ENCODE measurements around the gene ARMC6.
"Not testable (repeated sequence)": the region's sequence is repeated elsewhere in the genome, so short reads cannot be mapped to it uniquely, and the experiment has no call there.

ARMC6 gene

GRCh38 chr19:19023376-19023775 is 10.0 kb upstream of the ARMC6 start:
- not testable (repeated sequence) for DNase-seq

GRCh38 chr19:19025861-19026260 is 7.5 kb upstream of the ARMC6 start:
- DNase-seq: no peak

GRCh38 chr19:19026299-19026971 is 7.0 kb upstream of the ARMC6 start:
- DNase-seq: no peak

- DNase-seq: no peak
These were observed 6.2 kb upstream of the ARMC6 start for GRCh38 chr19:19027228-19027627.

- DNase-seq: no peak
These were observed 4.9 kb upstream of the ARMC6 start for GRCh38 chr19:19028526-19028925.

- no peak for DNase-seq
These were observed 1.5 kb upstream of the ARMC6 start for GRCh38 chr19:19031891-19032290.

GRCh38 chr19:19032420-19033175 is 805 bp upstream of the ARMC6 start:
- peak; percentile 89 for DNase-seq

- DNase-seq: no peak
These were observed 302 bp upstream of the ARMC6 start for GRCh38 chr19:19033176-19033425.

GRCh38 chr19:19034204-19034624 is 811 bp downstream of the ARMC6 start:
- DNase-seq: peak; percentile 71

GRCh38 chr19:19039901-19040300 is 6.5 kb downstream of the ARMC6 start:
- DNase-seq: no peak

- no peak for DNase-seq
These were observed 7.0 kb downstream of the ARMC6 start for GRCh38 chr19:19040417-19040816.

- no peak for DNase-seq
These were observed 9.4 kb downstream of the ARMC6 start for GRCh38 chr19:19042732-19043280.

GRCh38 chr19:19043481-19043880 is 10.1 kb downstream of the ARMC6 start:
- DNase-seq: no peak

GRCh38 chr19:19043881-19044280 is 10.5 kb downstream of the ARMC6 start:
- DNase-seq: no peak

GRCh38 chr19:19049406-19049805 is 16.0 kb downstream of the ARMC6 start:
- no peak for DNase-seq

GRCh38 chr19:19050104-19050503 is 16.7 kb downstream of the ARMC6 start:
- DNase-seq: no peak

GRCh38 chr19:19050731-19051130 is 17.3 kb downstream of the ARMC6 start:
- no peak for DNase-seq

GRCh38 chr19:19051478-19052213 is 18.2 kb downstream of the ARMC6 start:
- DNase-seq: no peak

- no peak for DNase-seq
These were observed 19.5 kb downstream of the ARMC6 start for GRCh38 chr19:19052921-19053320.

- DNase-seq: no peak
These were observed 20.3 kb downstream of the ARMC6 start for GRCh38 chr19:19053508-19054314.

- DNase-seq: no peak
These were observed 21.0 kb downstream of the ARMC6 start for GRCh38 chr19:19054315-19054938.

GRCh38 chr19:19054939-19055440 is 21.6 kb downstream of the ARMC6 start:
- no peak for DNase-seq
